Activated CD4-positive, alpha-beta T cell treated with anti-CD3 and anti-CD28 coated beads, Interleukin-2, amount 10 ng/mL, durations not matched to agents 7 days and 5 days (primary cell): Measurements from ENCODE around the gene KRTAP4-3. TPM values are rescaled to one million over a fixed set of nuclear protein-coding genes. Genes with fewer than 3 reads are reported as not detected.
"Not testable (repeated sequence)": the region's sequence is repeated elsewhere in the genome, so short reads cannot be mapped to it uniquely, and the experiment has no call there.

Experiments
- CTCF ChIA-PET: fragments of 350-600 bp; sonication (Branson Sonifier 250); formaldehyde crosslinking; loops from one replicate; lab custom pipeline; 2021; ENCODE audit warnings: antibody characterized with exemption; lab: Charles Lee
- POLR2A ChIA-PET: fragments of 350-600 bp; sonication (Branson Sonifier 250); formaldehyde crosslinking; loops from one replicate; lab custom pipeline; 2021; ENCODE audit warnings: antibody characterized with exemption; lab: Charles Lee
- DNase-seq: peaks from one replicate; pipeline ENCODE4 v3.0.0-alpha.2; 2020
- H3K27ac Mint-ChIP-seq: one replicate; pipeline ENCODE4 v1.8.0; 2021; ENCODE audit warnings: mild to moderate bottlenecking, moderate library complexity, mixed read lengths
- H3K27me3 Mint-ChIP-seq: one replicate; pipeline ENCODE4 v1.8.0; 2021; ENCODE audit warnings: mixed read lengths
- H3K36me3 Mint-ChIP-seq: one replicate; pipeline ENCODE4 v1.8.0; 2021; ENCODE audit warnings: low read depth, mixed read lengths
- H3K4me1 Mint-ChIP-seq: one replicate; pipeline ENCODE4 v1.8.0; 2021; ENCODE audit warnings: mixed read lengths
- H3K4me3 Mint-ChIP-seq: one replicate; pipeline ENCODE4 v1.8.0; 2021; ENCODE audit warnings: mild to moderate bottlenecking, moderate library complexity, mixed read lengths
- H3K9me3 Mint-ChIP-seq: one replicate; pipeline ENCODE4 v1.8.0; 2021; ENCODE audit warnings: mixed read lengths
- total RNA-seq, 2 experiments: library from RNA; stranded (reverse); gene quantifications; one replicate each; pipeline ENCODE4 v1.2.3, GENCODE V29; 2021

Gene KRTAP4-3
- not detected for total RNA-seq

DNA sequence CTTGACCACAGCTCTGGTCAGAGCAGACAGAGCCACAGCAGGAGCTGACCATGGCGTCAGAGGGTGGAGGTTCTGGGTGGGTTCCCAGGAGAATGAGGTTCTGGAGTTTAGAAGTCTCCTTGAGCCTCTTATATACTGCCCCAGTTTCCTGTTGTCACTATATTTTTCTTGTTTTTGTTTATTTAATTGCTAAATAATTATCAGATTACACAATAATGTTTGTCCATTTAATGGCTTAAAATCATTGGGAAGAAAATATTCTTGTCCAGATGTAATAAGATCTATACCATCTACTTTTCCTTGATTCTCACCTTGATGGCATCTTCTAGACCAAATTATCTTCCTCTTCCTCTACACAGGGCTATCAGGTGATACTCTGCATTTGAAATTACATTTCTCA is at the start of gene KRTAP4-3:
Gene KRTAP4-3, minus strand, starts transcription at position 101 of the 400 bp plus-strand sequence. Its CDS starts 49 bp downstream, at position 52.
- POLR2A ChIA-PET = no interaction called here
- Mint-ChIP-seq H3K9me3 (no peaks in the 10 kb centered on the region), H3K27me3 (peaks cover 6% of the 10 kb centered on the region), H3K4me1 (no peaks in the 10 kb centered on the region), H3K27ac (no peak within 1 kb of the TSS), H3K36me3 (no peaks in the 10 kb centered on the region), H3K4me3 (no peak within 1 kb of the TSS)
- CTCF ChIA-PET = no interaction called here
- no peak for DNase-seq

DNA sequence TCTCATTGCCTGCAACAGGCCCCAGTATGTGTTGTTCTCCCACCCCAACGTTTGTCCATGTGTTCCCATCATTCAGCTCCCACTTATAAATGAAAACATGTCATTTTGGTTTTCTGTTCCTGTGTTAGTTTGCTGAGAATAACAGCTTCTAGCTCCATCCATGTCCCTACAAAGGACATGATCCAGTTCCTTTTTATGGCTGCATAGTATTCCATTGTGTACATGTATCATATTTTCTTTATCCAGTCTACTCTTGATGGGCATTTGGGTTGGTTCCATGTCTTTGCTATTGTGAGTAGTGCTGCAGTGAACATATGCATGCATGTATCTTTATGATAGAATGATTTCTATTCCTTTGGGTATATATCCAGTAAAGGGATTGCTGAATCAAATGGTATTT is 47.7 kb upstream of the KRTAP4-3 start:
- CTCF ChIA-PET = no interaction called here
- no peak for DNase-seq
- H3K9me3 Mint-ChIP-seq = peaks cover 7% of the 10 kb centered on the region

DNA sequence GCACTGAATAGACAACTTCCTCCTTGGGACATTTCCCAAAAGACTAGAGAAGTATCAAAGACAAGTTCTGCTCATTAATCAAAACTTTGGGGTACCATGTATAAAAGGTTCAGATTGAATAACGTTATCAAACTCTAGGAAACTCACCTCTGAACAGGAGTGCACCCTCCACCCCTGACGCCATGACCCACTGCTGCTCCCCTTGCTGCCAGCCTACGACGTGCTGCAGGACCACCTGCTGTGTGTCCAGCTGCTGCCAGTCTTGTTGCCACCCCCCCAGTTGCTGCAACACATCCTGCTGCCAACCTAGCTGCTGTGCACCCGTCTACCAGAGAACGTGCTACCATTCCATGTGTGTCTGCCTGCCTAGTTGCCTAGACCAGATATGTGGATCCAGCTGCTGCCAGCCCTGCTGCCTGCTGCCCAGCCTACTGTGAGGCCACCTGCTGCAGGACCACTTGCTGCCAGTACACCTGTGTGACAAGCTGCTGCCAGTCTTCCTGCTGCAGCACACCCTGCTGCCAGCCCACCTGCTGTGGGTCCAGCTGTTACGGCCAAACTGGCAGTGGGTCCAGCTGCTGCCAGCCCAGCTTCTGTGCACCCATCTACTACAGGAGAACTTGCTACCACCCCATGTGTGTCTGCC is 44.6 kb upstream of the KRTAP4-3 start:
- Mint-ChIP-seq H3K4me1 (no peaks in the 10 kb centered on the region), H3K9me3 (no peaks in the 10 kb centered on the region), H3K36me3 (no peaks in the 10 kb centered on the region), H3K4me3 (no peak overlapping the region), H3K27ac (no peak overlapping the region), H3K27me3 (peaks cover 31% of the 10 kb centered on the region)
- ChIA-PET CTCF (no interaction called here), POLR2A (no interaction called here)
- no peak for DNase-seq

More for the DNA sequence above, 47.7 kb upstream of the KRTAP4-3 start:
- no peak overlapping the region for H3K27ac Mint-ChIP-seq
- H3K36me3 Mint-ChIP-seq = no peaks in the 10 kb centered on the region
- no peaks in the 10 kb centered on the region for H3K4me1 Mint-ChIP-seq
- H3K4me3 Mint-ChIP-seq = no peak overlapping the region
- POLR2A ChIA-PET = no interaction called here
- H3K27me3 Mint-ChIP-seq = peaks cover 16% of the 10 kb centered on the region

DNA sequence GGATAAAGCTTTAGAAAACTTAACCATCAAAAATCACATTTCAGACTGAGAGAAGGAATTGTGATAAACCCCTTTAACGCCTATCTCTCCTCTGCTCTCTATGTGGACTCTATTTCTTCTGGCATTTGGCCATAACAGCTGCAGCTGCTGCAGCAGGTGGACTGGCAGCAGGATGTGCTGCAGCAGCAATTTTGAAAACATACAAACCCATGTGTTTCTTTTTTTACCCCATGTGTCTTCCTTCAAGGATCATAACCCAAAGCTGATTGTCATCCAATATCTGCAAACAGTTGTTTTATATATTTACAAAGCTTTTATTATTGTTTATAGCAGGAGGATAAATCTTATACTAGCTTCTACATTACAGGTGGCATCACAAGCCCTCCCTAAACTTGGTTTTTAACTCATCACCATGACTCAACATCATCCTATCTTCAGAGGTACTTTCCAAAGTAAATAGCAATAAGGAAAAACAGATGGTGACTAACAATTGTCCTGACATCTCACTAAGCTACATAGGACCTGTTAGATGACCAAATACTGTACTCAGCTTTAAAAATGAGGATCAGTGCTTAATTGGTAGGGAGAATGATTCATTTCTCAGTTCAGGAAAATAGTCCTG is 43.9 kb upstream of the KRTAP4-3 start:
- no peaks in the 10 kb centered on the region for H3K4me1 Mint-ChIP-seq
- no peak for DNase-seq
- peaks cover 29% of the 10 kb centered on the region for H3K27me3 Mint-ChIP-seq
- no peak overlapping the region for H3K27ac Mint-ChIP-seq
- no peaks in the 10 kb centered on the region for H3K9me3 Mint-ChIP-seq
- POLR2A ChIA-PET = no interaction called here
- CTCF ChIA-PET = no interaction called here
- no peak overlapping the region for H3K4me3 Mint-ChIP-seq
- H3K36me3 Mint-ChIP-seq = no peaks in the 10 kb centered on the region

DNA sequence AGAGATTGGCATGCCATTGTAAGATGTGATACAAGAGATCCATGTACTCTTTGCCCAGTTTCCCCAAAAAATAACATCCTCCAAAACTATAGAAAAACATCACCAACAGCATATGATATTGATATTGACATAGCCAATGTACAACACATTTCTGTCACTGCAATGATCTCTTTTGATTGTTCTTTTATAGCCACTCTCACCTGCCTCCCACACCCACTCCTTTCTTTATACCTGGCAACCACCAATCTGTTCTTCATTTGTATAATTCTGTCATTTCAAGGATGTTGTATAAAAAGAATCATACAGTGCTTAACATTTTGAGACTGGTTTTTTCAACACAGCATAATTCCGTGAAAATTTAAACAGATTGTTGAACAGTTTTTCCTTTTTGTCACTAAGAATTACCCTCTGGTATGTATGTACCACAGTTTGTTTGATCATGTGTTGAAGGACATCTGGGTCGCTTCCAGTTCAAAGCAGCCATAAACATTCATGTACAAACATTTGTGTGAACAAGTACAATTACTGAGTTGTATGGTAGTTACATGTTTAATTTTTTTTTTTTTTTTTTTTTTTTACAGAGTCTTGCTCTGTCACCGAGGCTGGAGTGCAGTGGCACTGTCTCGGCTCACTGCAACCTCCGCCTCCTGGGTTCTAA is 31.5 kb upstream of the KRTAP4-3 start:
- H3K4me3 Mint-ChIP-seq = no peak overlapping the region
- POLR2A ChIA-PET = no interaction called here
- CTCF ChIA-PET = no interaction called here

DNA sequence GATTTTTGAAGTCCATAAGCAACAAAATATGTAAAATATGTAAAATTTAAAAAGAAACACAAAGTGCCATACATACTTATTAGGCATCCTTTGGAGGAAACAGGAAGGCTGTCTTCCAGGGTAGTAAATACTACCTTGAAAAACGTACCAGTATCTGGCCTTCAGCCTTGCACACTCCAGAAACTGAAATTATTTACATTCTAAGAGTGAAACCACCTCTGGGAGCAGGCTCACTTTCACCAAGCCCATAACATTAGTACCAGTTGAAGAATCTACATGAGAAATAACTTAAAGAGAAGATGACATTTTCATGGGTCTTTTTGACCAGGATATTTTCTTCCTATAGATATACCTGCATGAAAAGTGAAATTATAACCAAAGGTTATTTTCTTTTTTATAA is 28.0 kb upstream of the KRTAP4-3 start:
- Mint-ChIP-seq H3K4me1 (no peaks in the 10 kb centered on the region), H3K36me3 (no peaks in the 10 kb centered on the region), H3K9me3 (no peaks in the 10 kb centered on the region), H3K27me3 (peaks cover 9% of the 10 kb centered on the region), H3K27ac (no peak overlapping the region), H3K4me3 (no peak overlapping the region)
- ChIA-PET POLR2A (no interaction called here), CTCF (interaction anchor here (0.7 kb wide), 1 partner anchor 195 kb away, joined by 4 read pairs; no protein-coding TSS in a partner anchor)
- no peak for DNase-seq

More for the DNA sequence above, 31.5 kb upstream of the KRTAP4-3 start:
- H3K27me3 Mint-ChIP-seq = peaks cover 9% of the 10 kb centered on the region
- no peaks in the 10 kb centered on the region for H3K4me1 Mint-ChIP-seq
- no peak for DNase-seq
- H3K36me3 Mint-ChIP-seq = no peaks in the 10 kb centered on the region
- H3K9me3 Mint-ChIP-seq = no peaks in the 10 kb centered on the region
- no peak overlapping the region for H3K27ac Mint-ChIP-seq

DNA sequence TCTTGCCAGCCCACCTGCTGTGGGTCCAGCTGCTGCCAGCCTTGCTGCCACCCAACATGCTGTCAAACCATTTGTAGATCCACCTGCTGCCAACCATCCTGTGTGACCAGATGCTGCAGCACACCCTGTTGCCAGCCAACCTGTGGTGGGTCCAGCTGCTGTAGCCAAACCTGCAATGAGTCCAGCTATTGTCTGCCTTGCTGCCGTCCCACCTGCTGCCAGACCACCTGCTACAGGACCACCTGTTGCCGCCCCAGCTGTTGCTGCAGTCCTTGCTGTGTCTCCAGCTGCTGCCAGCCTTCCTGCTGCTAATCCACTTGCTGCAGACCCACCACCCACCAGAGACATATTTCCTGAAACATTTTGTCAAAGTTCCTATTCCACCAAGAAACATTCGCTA is 22.3 kb upstream of the KRTAP4-3 start:
- H3K9me3 Mint-ChIP-seq = no peaks in the 10 kb centered on the region
- no peaks in the 10 kb centered on the region for H3K27me3 Mint-ChIP-seq
- POLR2A ChIA-PET = no interaction called here
- H3K36me3 Mint-ChIP-seq = no peaks in the 10 kb centered on the region
- CTCF ChIA-PET = no interaction called here
- no peak for DNase-seq
- H3K27ac Mint-ChIP-seq = no peak overlapping the region
- no peak overlapping the region for H3K4me3 Mint-ChIP-seq
- no peaks in the 10 kb centered on the region for H3K4me1 Mint-ChIP-seq

DNA sequence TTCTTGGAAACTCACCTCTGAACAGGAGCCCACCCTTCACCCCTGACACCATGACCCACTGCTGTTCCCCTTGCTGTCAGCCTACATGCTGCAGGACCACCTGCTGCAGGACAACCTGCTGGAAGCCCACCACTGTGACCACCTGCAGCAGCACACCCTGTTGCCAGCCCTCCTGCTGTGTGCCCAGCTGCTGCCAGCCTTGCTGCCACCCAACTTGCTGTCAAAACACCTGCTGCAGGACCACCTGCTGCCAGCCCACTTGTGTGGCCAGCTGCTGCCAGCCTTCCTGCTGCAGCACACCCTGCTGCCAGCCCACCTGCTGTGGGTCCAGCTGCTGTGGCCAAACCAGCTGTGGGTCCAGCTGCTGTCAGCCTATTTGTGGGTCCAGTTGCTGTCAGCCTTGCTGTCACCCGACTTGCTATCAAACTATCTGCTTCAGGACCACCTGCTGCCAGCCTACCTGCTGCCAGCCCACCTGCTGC is 21.9 kb upstream of the KRTAP4-3 start, which contains the start of gene KRTAP9-1:
Gene KRTAP9-1, plus strand, starts transcription at position 51 of the 482 bp plus-strand sequence. Its CDS starts 0 bp downstream, at position 51.
- H3K27ac Mint-ChIP-seq, POLR2A ChIA-PET, DNase-seq, H3K4me3 Mint-ChIP-seq, H3K36me3 Mint-ChIP-seq, H3K27me3 Mint-ChIP-seq, H3K9me3 Mint-ChIP-seq, H3K4me1 Mint-ChIP-seq: not testable (repeated sequence)
- CTCF ChIA-PET = interaction anchor here (0.6 kb wide), 1 partner anchor 78 kb away, joined by 3 read pairs; no protein-coding TSS in a partner anchor

DNA sequence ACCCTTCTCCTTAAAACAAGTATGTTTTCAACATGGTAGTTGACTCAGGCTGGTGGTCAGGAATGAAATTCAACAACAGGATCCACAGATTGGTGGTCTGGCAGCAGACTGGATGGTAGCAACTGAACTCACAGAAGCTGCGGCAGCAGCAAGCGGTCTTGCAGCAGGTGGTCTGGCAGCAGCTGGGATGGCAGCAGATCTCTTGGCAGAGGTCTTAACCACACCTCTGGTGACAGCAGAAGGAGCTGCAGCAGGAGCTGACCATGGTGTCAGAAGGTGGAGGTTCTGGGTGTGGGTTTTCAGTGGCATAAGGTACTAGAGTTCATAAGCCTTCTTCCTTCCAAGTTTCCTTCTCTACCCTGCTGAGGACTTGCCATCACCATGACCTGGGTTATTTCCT is 18.9 kb upstream of the KRTAP4-3 start:
- H3K27ac Mint-ChIP-seq = no peak overlapping the region
- no peaks in the 10 kb centered on the region for H3K9me3 Mint-ChIP-seq
- no peaks in the 10 kb centered on the region for H3K27me3 Mint-ChIP-seq
- DNase-seq = no peak
- ChIA-PET CTCF (no interaction called here), POLR2A (no interaction called here)
- H3K36me3 Mint-ChIP-seq = no peaks in the 10 kb centered on the region
- H3K4me3 Mint-ChIP-seq = no peak overlapping the region
- H3K4me1 Mint-ChIP-seq = no peaks in the 10 kb centered on the region

DNA sequence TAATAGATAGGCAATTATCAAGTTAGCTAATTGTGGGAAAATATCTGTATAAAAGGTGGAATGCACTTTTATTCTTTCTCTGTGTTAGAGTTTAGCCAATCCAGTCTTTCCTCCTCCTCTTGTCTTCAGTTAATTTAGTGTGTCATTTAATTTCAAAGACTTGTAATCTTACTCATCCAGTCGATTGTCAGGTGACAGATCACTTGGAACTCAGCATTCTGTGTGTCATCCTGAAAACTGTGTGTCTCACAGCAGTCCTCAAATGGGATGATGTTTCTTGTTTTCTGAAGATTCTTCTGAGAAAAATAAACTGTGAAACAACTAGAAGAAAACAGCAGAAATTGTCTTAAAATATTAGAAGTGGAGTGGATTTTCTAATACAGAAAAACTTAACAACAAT is 17.0 kb upstream of the KRTAP4-3 start:
- DNase-seq = no peak
- no peaks in the 10 kb centered on the region for H3K36me3 Mint-ChIP-seq
- H3K9me3 Mint-ChIP-seq = no peaks in the 10 kb centered on the region
- H3K27me3 Mint-ChIP-seq = no peaks in the 10 kb centered on the region
- CTCF ChIA-PET = no interaction called here
- H3K27ac Mint-ChIP-seq = no peak overlapping the region
- H3K4me1 Mint-ChIP-seq = no peaks in the 10 kb centered on the region
- POLR2A ChIA-PET = no interaction called here
- no peak overlapping the region for H3K4me3 Mint-ChIP-seq

DNA sequence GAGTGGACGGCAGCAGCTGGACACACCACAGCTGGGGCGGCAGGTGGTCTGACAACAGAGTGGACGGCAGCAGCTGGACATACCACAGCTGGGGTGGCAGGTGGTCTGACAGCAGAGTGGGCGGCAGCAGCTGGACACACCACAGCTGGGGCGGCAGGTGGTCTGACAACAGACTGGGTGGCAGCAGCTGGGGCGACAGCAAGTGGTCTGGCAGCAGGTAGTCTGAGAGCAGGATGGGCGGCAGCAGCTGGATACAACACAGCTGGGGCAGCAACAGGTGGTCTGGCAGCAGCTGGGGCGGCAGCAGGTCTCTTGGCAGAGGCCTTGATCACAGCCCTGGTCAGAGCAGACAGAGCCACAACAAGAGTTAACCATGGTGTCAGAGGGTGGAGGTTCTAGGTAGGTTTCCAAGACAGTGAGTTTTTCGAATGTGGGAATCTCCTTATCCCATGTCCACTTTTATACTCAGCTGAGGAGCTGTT is 16.5 kb upstream of the KRTAP4-3 start, which contains the start of gene KRTAP4-1:
Gene KRTAP4-1, minus strand, starts transcription at position 432 of the 482 bp plus-strand sequence. Its CDS starts 57 bp downstream, at position 375.
- Mint-ChIP-seq H3K36me3 (no peaks in the 10 kb centered on the region), H3K9me3 (no peaks in the 10 kb centered on the region), H3K4me1 (no peaks in the 10 kb centered on the region), H3K27me3 (no peaks in the 10 kb centered on the region), H3K4me3 (no peak within 1 kb of the TSS), H3K27ac (no peak within 1 kb of the TSS)
- DNase-seq = no peak
- ChIA-PET CTCF (no interaction called here), POLR2A (no interaction called here)

DNA sequence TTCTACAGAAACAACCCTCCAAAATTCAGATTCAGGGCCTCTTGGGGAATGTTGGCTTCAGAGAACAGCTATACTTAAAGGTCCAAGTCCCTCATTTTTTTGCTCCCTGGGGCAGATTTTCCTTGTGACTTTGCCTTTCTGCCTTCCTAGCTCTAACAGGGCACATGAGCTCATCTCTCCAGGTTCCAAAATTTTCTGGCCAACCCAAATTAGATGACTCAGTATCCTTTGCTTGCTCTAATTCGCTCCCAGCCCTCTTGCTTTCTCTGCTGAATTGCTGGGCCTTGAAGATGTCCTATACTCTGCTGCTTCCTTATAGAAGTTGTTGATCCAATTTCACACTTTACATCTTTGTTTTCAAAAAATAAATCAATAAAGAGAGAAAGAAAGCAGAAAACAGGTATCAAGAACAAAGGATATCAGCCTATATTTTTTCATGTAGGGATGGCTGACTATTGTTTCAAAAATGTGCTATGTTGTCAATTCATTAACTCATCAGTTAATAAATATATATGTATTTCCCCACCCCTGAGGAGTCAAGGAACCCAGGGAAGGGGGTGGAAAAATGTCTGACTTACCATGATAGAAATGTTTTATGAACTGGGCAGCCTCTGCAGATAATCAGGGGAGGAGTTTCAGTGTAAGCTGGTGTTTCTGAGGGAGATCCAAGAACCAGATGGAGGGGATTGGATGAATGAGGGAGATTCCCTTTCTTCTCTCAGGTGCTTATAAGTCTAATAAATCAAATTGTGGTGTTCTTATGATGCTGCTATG is 11.0 kb upstream of the KRTAP4-3 start:
- H3K36me3 Mint-ChIP-seq = no peaks in the 10 kb centered on the region
- H3K27me3 Mint-ChIP-seq = no peaks in the 10 kb centered on the region
- no peaks in the 10 kb centered on the region for H3K9me3 Mint-ChIP-seq
- no peak overlapping the region for H3K27ac Mint-ChIP-seq
- ChIA-PET POLR2A (no interaction called here), CTCF (no interaction called here)
- DNase-seq = no peak
- H3K4me3 Mint-ChIP-seq = no peak overlapping the region
- no peaks in the 10 kb centered on the region for H3K4me1 Mint-ChIP-seq
